ENCODE results near the gene ATOH7. TPM values are rescaled to one million over a fixed set of nuclear protein-coding genes. Genes with fewer than 3 reads are reported as not detected.
A peak's percentile ranks its signal among the peaks of the same experiment; 100 is the strongest.

ATOH7 gene
- total and polyA plus RNA-seq, 3 experiments from 2014 or later, result not detected

GRCh38 chr10:68231106-68231816 is 652 bp downstream of the ATOH7 start:
- H3K27me3 Mint-ChIP-seq, result peaks cover 30 to 58% of the 10 kb centered on the region in 2 donors
- Histone ChIP-seq H3K4me1 (ENCODE audit: insufficient read depth, low read length) (no peaks in the 10 kb centered on the region), H3K36me3 (ENCODE audit: insufficient read depth, low read length) (no peaks in the 10 kb centered on the region), H3K9me3 (ENCODE audit: low read length) (no peaks in the 10 kb centered on the region), H3K4me3 (ENCODE audit: low read length) (peak overlapping the region; percentile 51), H3K27me3 (ENCODE audit: insufficient read depth, low read length, poor library complexity, severe bottlenecking) (peaks cover 21% of the 10 kb centered on the region), H3K27ac (ENCODE audit: low read depth, low read length) (no peak overlapping the region)
- DNase-seq, result peak in 2 of 5 donors; percentile 2 to 25
- POLR2A ChIA-PET, result no interaction called here
- H3K4me1 Mint-ChIP-seq, result peaks cover 5 to 13% (median 5%) of the 10 kb centered on the region in 3 donors
- CTCF ChIA-PET, result interaction anchor here (0.5 to 1.1 kb wide), 2 partner anchors 117 to 177 kb away, joined by 3 read pairs; no protein-coding TSS in a partner anchor
- H3K27ac Mint-ChIP-seq, result peak overlapping the region in 1 of 8 donors; percentile 7
- H3K9me3 Mint-ChIP-seq, result no peaks in the 10 kb centered on the region
- no peaks in the 10 kb centered on the region for H3K36me3 Mint-ChIP-seq
- peak overlapping the region; percentile 38 to 77 (median 70) for H3K4me3 Mint-ChIP-seq

DNA sequence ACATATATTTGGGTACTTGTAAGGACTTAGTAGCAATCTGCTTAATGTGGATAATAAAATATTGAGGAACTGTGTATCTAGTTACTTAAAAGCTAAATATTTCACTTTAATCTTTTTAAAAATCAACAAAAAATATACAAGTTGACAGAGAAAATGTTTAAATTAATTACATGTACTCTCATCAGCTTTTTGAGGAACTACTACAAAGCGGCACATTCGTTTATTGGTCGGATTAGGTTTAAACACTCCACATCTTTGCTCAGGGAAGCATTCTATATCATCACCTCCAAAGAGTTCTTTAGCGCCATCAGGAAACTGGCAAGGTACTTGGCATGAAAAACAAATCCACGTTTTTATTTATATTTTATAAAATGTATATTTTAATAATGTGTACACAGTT is 1.6 kb downstream of the ATOH7 start:
- H3K9me3 ChIP-seq (ENCODE audit: low read length), result no peaks in the 10 kb centered on the region
- DNase-seq, result no peak
- ChIA-PET POLR2A (no interaction called here), CTCF (interaction anchor here (1.1 kb wide), 1 partner anchor 118 kb away, joined by 3 read pairs; no protein-coding TSS in a partner anchor)
- H3K4me1 ChIP-seq (ENCODE audit: insufficient read depth, low read length), result no peaks in the 10 kb centered on the region
- no peak overlapping the region for H3K27ac Mint-ChIP-seq
- H3K36me3 Mint-ChIP-seq, result no peaks in the 10 kb centered on the region
- H3K4me3 Mint-ChIP-seq, result peak overlapping the region in 2 of 7 donors; percentile 66 to 77
- no peaks in the 10 kb centered on the region for H3K36me3 ChIP-seq (ENCODE audit: insufficient read depth, low read length)
- H3K27me3 ChIP-seq (ENCODE audit: insufficient read depth, low read length, poor library complexity, severe bottlenecking), result peaks cover 21% of the 10 kb centered on the region
- peaks cover 5 to 13% (median 5%) of the 10 kb centered on the region in 3 donors for H3K4me1 Mint-ChIP-seq
- H3K4me3 ChIP-seq (ENCODE audit: low read length), result no peak overlapping the region
- no peaks in the 10 kb centered on the region for H3K9me3 Mint-ChIP-seq
- peaks cover 30 to 58% of the 10 kb centered on the region in 2 donors for H3K27me3 Mint-ChIP-seq
- H3K27ac ChIP-seq (ENCODE audit: low read depth, low read length), result no peak overlapping the region

- Histone ChIP-seq H3K36me3 (ENCODE audit: insufficient read depth, low read length) (no peaks in the 10 kb centered on the region), H3K4me1 (ENCODE audit: insufficient read depth, low read length) (no peaks in the 10 kb centered on the region), H3K4me3 (ENCODE audit: low read length) (no peak overlapping the region), H3K27ac (ENCODE audit: low read depth, low read length) (no peak overlapping the region), H3K27me3 (ENCODE audit: insufficient read depth, low read length, poor library complexity, severe bottlenecking) (peaks cover 4% of the 10 kb centered on the region), H3K9me3 (ENCODE audit: low read length) (no peaks in the 10 kb centered on the region)
- ChIA-PET POLR2A (no interaction called here), CTCF (no interaction called here)
- H3K4me1 Mint-ChIP-seq, result no peaks in the 10 kb centered on the region
- no peaks in the 10 kb centered on the region for H3K36me3 Mint-ChIP-seq
- no peak for DNase-seq
- peaks cover 7 to 32% of the 10 kb centered on the region in 2 donors for H3K27me3 Mint-ChIP-seq
- H3K9me3 Mint-ChIP-seq, result no peaks in the 10 kb centered on the region
- peak overlapping the region in 1 of 8 donors; percentile 38 for H3K27ac Mint-ChIP-seq
- no peak overlapping the region for H3K4me3 Mint-ChIP-seq
Measured at GRCh38 chr10:68224810-68225209, 7.1 kb downstream of the ATOH7 start.

DNA sequence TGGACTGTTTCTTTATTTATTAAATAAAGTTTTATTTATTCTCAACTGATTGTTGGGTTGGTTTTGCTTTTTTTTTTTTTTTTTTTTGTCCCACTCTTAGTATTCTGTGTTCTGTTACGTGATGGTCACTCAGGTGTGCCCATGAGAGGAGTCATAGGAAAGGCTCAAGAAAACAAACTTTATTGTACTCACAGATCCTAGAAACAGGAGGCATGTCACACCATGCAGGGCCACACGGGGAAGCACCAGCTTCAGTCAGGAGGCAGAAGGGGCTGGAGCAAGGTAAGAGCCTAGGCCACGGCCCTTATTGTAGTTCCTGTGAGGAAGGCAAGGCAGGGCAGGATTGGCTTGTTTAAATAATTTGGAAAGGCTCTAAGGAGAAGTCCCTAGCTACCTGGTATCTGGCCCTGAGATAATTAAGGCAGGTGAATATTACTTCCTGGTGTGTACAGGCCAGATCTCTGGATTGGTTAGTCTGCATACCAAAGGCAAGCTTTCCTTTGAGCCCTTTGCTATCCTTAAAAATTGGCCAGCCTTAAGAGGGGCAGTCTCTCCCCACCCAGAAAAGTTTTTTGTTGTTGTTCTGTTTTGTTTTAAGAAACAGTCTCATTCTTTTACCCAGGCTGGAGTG is 8.3 kb downstream of the ATOH7 start:
- H3K27ac ChIP-seq (ENCODE audit: low read depth, low read length), result no peak overlapping the region
- no peaks in the 10 kb centered on the region for H3K36me3 ChIP-seq (ENCODE audit: insufficient read depth, low read length)
- no peaks in the 10 kb centered on the region for H3K4me1 ChIP-seq (ENCODE audit: insufficient read depth, low read length)
- Mint-ChIP-seq H3K36me3 (no peaks in the 10 kb centered on the region), H3K27me3 (peaks cover 5 to 22% of the 10 kb centered on the region in 2 donors), H3K27ac (no peak overlapping the region), H3K4me1 (no peaks in the 10 kb centered on the region), H3K9me3 (no peaks in the 10 kb centered on the region), H3K4me3 (no peak overlapping the region)
- no peak overlapping the region for H3K4me3 ChIP-seq (ENCODE audit: low read length)
- DNase-seq, result no peak
- POLR2A ChIA-PET, result no interaction called here
- CTCF ChIA-PET, result interaction anchor here (1.1 kb wide), 1 partner anchor 125 kb away, joined by 4 read pairs; no protein-coding TSS in a partner anchor
- H3K9me3 ChIP-seq (ENCODE audit: low read length), result no peaks in the 10 kb centered on the region
- H3K27me3 ChIP-seq (ENCODE audit: insufficient read depth, low read length, poor library complexity, severe bottlenecking), result no peaks in the 10 kb centered on the region

DNA sequence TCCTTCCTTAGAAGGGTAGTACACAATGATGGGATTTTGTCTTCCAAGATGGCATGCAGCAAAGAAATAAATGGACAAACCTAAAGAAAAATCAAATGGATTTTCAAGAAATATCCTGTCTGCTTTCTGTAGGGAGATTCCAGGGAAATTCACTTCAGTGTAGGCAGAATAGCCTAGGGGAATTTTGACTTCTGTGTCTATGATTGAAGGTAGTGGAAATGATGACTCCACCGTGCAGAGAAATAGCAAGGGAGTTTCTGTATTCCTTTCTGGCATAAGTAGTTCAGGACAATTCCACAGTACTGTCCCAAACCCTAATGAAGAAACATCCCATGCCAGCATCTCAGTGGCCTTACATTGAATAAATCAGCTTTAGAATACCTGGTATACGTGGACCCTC is 9.5 kb downstream of the ATOH7 start:
- H3K27me3 Mint-ChIP-seq, result peaks cover 4 to 13% of the 10 kb centered on the region in 2 donors
- no peak overlapping the region for H3K27ac ChIP-seq (ENCODE audit: low read depth, low read length)
- POLR2A ChIA-PET, result no interaction called here
- no peak overlapping the region for H3K4me3 Mint-ChIP-seq
- no peaks in the 10 kb centered on the region for H3K36me3 Mint-ChIP-seq
- DNase-seq, result no peak
- H3K27me3 ChIP-seq (ENCODE audit: insufficient read depth, low read length, poor library complexity, severe bottlenecking), result no peaks in the 10 kb centered on the region
- no peaks in the 10 kb centered on the region for H3K4me1 Mint-ChIP-seq
- CTCF ChIA-PET, result no interaction called here
- no peaks in the 10 kb centered on the region for H3K4me1 ChIP-seq (ENCODE audit: insufficient read depth, low read length)
- H3K4me3 ChIP-seq (ENCODE audit: low read length), result no peak overlapping the region
- H3K9me3 ChIP-seq (ENCODE audit: low read length), result no peaks in the 10 kb centered on the region
- H3K36me3 ChIP-seq (ENCODE audit: insufficient read depth, low read length), result no peaks in the 10 kb centered on the region
- no peak overlapping the region for H3K27ac Mint-ChIP-seq
- no peaks in the 10 kb centered on the region for H3K9me3 Mint-ChIP-seq

DNA sequence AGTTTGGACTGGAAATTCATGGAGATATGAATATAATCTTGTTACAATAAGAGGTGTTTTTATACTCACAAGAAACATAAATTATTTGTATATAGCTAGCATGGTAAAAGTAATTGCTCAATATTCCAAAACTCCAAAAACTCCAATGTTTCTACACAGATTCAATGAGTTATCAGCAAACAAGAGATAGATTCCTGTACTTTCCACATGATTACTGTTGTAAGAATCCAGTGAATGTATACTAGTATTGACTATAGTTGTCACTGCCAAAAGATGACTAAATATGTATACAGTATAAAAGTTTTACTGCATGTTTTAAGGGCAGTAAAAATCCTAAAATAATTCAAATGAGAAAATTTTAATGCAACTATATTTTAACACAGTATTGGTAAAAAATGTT is 10.7 kb downstream of the ATOH7 start:
- Mint-ChIP-seq H3K27me3 (peaks cover 2 to 9% of the 10 kb centered on the region in 2 donors), H3K4me1 (no peaks in the 10 kb centered on the region), H3K27ac (no peak overlapping the region), H3K36me3 (no peaks in the 10 kb centered on the region), H3K9me3 (no peaks in the 10 kb centered on the region), H3K4me3 (no peak overlapping the region)
- Histone ChIP-seq H3K27me3 (ENCODE audit: insufficient read depth, low read length, poor library complexity, severe bottlenecking) (no peaks in the 10 kb centered on the region), H3K27ac (ENCODE audit: low read depth, low read length) (no peak overlapping the region), H3K4me3 (ENCODE audit: low read length) (no peak overlapping the region), H3K4me1 (ENCODE audit: insufficient read depth, low read length) (no peaks in the 10 kb centered on the region), H3K9me3 (ENCODE audit: low read length) (no peaks in the 10 kb centered on the region), H3K36me3 (ENCODE audit: insufficient read depth, low read length) (no peaks in the 10 kb centered on the region)
- DNase-seq, result no peak
- ChIA-PET POLR2A (no interaction called here), CTCF (no interaction called here)

- no peaks in the 10 kb centered on the region for H3K9me3 Mint-ChIP-seq
- CTCF ChIA-PET, result no interaction called here
Measured at GRCh38 chr10:68218786-68219185, 13.1 kb downstream of the ATOH7 start.

DNA sequence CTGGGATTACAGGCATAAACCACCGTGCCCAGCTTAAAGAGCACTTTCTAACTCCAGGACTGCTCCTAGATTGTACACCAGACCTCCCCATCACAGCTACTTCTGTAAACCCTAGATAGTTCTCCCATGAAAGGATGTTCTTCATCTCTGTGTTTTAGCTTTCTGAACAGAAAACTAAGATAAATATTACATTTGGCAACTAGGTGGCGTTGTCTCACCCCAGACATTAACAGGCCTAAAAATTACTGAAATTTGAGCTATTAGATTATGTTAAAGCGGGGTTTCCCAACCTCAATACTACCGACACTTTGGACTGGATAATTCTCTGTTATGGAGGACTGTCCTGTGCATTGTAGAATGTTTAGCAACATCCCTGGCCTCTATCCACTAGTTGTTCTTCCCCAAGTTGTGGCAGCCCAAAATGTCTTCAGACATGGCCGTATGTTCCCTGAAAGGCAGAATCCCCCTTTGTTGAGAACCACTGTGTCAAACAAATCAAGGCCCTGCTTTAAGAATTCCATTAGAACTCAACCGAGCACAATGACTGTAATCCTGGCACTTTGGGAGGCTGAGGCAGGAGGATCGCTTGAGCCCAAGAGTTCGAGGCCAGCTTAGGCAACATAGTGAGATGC is 19.1 kb downstream of the ATOH7 start:
- Histone ChIP-seq H3K4me3 (ENCODE audit: low read length) (no peak overlapping the region), H3K4me1 (ENCODE audit: insufficient read depth, low read length) (no peaks in the 10 kb centered on the region), H3K36me3 (ENCODE audit: insufficient read depth, low read length) (no peaks in the 10 kb centered on the region), H3K27ac (ENCODE audit: low read depth, low read length) (no peak overlapping the region), H3K27me3 (ENCODE audit: insufficient read depth, low read length, poor library complexity, severe bottlenecking) (no peaks in the 10 kb centered on the region), H3K9me3 (ENCODE audit: low read length) (no peaks in the 10 kb centered on the region)
- ChIA-PET POLR2A (no interaction called here), CTCF (interaction anchor here (1.1 to 1.4 kb wide), 10 partner anchors 8 to 357 kb away, joined by 3 to 8 read pairs (median 4); no protein-coding TSS in a partner anchor)
- Mint-ChIP-seq H3K4me1 (no peaks in the 10 kb centered on the region), H3K4me3 (no peak overlapping the region), H3K36me3 (no peaks in the 10 kb centered on the region), H3K9me3 (no peaks in the 10 kb centered on the region), H3K27ac (no peak overlapping the region), H3K27me3 (peaks cover 8 to 12% of the 10 kb centered on the region in 2 donors)
- peak in 1 of 5 donors; percentile 18 for DNase-seq

More at GRCh38 chr10:68218786-68219185, 13.1 kb downstream of the ATOH7 start:
- no peak for DNase-seq
- Mint-ChIP-seq H3K4me3 (no peak overlapping the region), H3K4me1 (no peaks in the 10 kb centered on the region), H3K36me3 (no peaks in the 10 kb centered on the region), H3K27ac (no peak overlapping the region), H3K27me3 (peaks cover 2 to 4% of the 10 kb centered on the region in 2 donors)
- POLR2A ChIA-PET, result no interaction called here
- Histone ChIP-seq H3K27ac (ENCODE audit: low read depth, low read length) (no peak overlapping the region), H3K36me3 (ENCODE audit: insufficient read depth, low read length) (no peaks in the 10 kb centered on the region), H3K4me3 (ENCODE audit: low read length) (no peak overlapping the region), H3K27me3 (ENCODE audit: insufficient read depth, low read length, poor library complexity, severe bottlenecking) (no peaks in the 10 kb centered on the region), H3K4me1 (ENCODE audit: insufficient read depth, low read length) (no peaks in the 10 kb centered on the region), H3K9me3 (ENCODE audit: low read length) (no peaks in the 10 kb centered on the region)
